ENCODE results near the gene THRB. TPM values are rescaled to one million over a fixed set of nuclear protein-coding genes. Genes with fewer than 3 reads are reported as not detected.

Gene THRB
- total RNA-seq, 6 donors from 2014 or later, result 5.5 to 15.2 (median 12.0) TPM

DNA sequence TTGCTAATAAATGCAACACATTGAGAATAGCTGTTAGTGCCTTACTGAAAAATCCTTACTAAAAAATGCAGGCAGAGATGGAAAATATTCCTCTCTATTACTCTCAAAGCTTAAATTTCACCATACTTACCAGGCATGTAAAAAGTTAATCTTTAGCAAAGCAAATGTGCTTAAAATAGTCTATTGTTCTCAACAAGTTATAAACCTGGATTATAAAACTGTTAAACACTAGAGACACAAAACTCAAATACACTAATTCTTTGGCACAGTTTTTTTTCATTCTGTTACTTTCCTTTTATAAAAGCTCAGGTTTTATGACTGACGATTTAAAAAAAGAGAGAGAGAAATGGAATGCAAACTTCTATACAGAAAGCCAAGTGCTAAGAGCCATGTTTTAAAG lies 119.8 kb downstream of the THRB start:
- DNase-seq (no peak), ATAC-seq (ENCODE audit: low FRiP score in 2 of 2) (no peak)
- 36 to 39% methylated on average over 1 of the region's 1 CpG for WGBS, 2 donors
- Histone ChIP-seq H3K36me3 (no peaks in the 10 kb centered on the region), H3K4me1 (peaks cover 0 to 13% (median 3%) of the 10 kb centered on the region in 4 donors), H3K27me3 (no peaks in the 10 kb centered on the region), H3K27ac (no peak overlapping the region), H3K4me3 (no peak overlapping the region), H3K9me3 (no peaks in the 10 kb centered on the region)
- TF ChIP-seq POLR2AphosphoS5 (IDR thresholded peaks at IDR 0.05) (no peak), EP300 (IDR thresholded peaks at IDR 0.05) (no peak), CTCF (IDR thresholded peaks at IDR 0.05) (no peak), POLR2A (IDR thresholded peaks at IDR 0.05) (no peak)

DNA sequence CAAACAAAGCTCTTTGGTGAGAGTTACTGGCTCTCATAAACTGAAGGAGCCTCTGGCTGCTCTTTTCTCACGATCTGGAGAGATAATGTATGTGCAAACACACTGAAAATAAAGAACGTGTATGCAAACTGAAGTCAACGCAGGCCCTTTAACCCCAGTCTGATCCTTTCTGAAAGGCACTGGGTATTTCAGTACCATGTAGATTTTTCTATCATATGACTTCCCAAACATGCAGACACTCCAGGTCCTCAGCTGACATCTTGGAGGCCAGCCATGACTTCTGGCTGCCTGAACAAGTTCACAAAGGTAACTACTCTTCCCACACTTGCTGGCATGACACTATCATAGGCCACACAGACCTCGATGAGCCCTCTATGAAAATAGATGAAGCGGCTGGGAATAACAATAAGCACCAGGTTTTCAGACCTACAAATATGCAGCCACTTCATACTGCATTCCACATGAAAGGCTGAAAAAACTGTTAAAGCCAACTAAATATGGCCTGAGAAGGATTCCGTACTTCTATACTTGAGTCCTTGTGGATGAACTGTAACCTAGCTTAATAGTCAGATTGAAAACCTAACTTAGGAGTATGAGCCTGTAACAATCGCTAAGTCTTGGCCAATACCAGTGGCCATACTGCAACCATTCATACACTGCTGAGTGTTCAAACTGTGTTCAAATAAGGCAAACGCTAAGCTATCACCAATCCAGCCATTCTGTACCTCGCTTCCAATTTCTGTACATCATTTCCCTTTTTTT lies 121.3 kb downstream of the THRB start:
- Histone ChIP-seq H3K36me3 (no peaks in the 10 kb centered on the region), H3K9me3 (no peaks in the 10 kb centered on the region), H3K27me3 (no peaks in the 10 kb centered on the region), H3K27ac (no peak overlapping the region), H3K4me1 (peaks cover 0 to 12% (median 3%) of the 10 kb centered on the region in 4 donors), H3K4me3 (no peak overlapping the region)
- peak in 1 of 2 donors; percentile 22 for ATAC-seq (ENCODE audit: low FRiP score in 2 of 2)
- WGBS, 2 donors, result 79 to 80% methylated on average over 9 of the region's 9 CpGs
- no peak for TF ChIP-seq EP300 (IDR thresholded peaks at IDR 0.05)
- no peak for TF ChIP-seq POLR2AphosphoS5 (IDR thresholded peaks at IDR 0.05)
- TF ChIP-seq CTCF (IDR thresholded peaks at IDR 0.05), result no peak
- no peak for TF ChIP-seq POLR2A (IDR thresholded peaks at IDR 0.05)
- peak in 1 of 2 donors; percentile 69 for DNase-seq

DNA sequence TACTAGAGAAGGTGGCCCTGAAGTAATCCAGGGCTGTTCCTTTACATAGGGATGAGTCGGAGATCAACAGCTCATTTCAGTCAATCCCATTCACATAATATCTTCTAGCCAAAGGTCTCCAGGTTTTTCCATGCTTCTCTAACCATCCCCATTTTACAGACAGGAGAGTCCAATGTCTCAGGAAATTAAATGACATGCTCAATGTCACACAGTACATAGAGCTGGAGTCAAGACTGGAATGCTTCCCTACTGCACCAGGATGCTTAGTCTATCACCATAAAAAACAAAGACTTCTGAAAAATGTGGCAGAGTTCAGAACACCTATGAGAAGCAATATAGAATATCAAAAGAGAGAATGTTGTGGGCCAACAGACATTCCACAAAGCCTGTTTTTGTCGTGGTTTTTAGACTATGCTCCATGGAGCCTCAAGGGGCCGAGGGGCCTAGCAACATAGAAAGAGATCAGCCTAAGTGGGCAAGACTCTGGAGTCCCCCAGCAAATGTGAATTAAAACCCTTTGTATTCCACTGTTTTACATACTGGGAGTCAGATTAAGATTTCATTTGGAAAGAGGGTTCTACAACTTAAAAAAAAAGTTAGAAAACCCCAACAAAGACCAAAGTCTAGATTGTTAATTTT lies 122.0 kb downstream of the THRB start:
- Histone ChIP-seq H3K4me3 (no peak overlapping the region), H3K36me3 (no peaks in the 10 kb centered on the region), H3K27me3 (no peaks in the 10 kb centered on the region), H3K9me3 (no peaks in the 10 kb centered on the region), H3K27ac (no peak overlapping the region), H3K4me1 (peaks cover 0 to 11% (median 3%) of the 10 kb centered on the region in 4 donors)
- no peak for TF ChIP-seq POLR2A (IDR thresholded peaks at IDR 0.05)
- TF ChIP-seq POLR2AphosphoS5 (IDR thresholded peaks at IDR 0.05), result no peak
- no peak for TF ChIP-seq EP300 (IDR thresholded peaks at IDR 0.05)
- TF ChIP-seq CTCF (IDR thresholded peaks at IDR 0.05), result no peak
- WGBS, 2 donors, result 79 to 89% methylated on average over 3 of the region's 3 CpGs
- DNase-seq (no peak), ATAC-seq (ENCODE audit: low FRiP score in 2 of 2) (no peak)

DNA sequence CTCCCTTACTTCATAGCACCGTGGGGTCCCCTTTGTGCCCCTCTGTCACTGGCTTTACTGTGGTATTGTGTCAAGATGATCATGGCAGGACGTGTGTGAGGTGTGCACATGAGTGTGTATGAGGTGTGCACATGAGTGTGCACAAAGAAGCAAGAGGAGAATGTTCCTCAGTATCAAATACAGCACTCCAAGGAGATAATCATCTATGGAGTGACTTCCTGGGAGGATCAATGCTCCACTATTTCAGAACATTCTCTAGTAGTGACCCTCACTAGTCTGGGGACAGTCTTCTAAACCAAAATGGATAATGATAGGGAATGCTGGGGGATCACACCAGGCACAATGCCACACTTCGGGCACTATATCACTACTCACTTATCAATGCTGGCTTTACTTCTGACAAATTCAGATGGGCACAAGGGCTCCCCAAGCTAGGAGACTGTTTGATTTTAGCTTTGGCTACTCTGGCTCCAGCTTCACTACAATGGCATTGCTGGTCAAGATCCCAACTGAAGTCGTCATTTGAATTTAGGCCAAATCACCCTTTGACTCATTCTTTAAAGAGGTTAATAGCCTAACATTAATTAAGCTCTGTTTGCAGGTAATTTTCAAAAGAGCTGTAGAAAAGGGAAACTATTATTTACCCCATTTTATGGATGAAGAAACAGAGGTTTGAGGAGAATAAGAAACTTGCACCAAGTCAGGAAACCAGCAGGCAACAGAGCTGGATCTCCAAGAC lies 124.1 kb downstream of the THRB start:
- peaks cover 1 to 4% (median 3%) of the 10 kb centered on the region in 4 donors for H3K4me1 ChIP-seq
- H3K27ac ChIP-seq, result no peak overlapping the region
- no peaks in the 10 kb centered on the region for H3K9me3 ChIP-seq
- H3K36me3 ChIP-seq, result no peaks in the 10 kb centered on the region
- no peak for ATAC-seq (ENCODE audit: low FRiP score in 2 of 2)
- TF ChIP-seq POLR2AphosphoS5 (IDR thresholded peaks at IDR 0.05) (no peak), POLR2A (IDR thresholded peaks at IDR 0.05) (no peak), EP300 (IDR thresholded peaks at IDR 0.05) (no peak), CTCF (IDR thresholded peaks at IDR 0.05) (no peak)
- H3K4me3 ChIP-seq, result no peak overlapping the region
- no peak for DNase-seq
- no peaks in the 10 kb centered on the region for H3K27me3 ChIP-seq
- WGBS, 2 donors, result 79 to 81% methylated on average over 4 of the region's 4 CpGs

All from upper lobe of left lung (tissue), 6 donors.